Prostate gland (tissue), 2 donors: ENCODE data around the gene STAM.

ENCODE experiments used
- CTCF ChIP-seq, 4 experiments: fragments of 200-600 bp in 2 of 4; fragments of 450-650 bp in 2 of 4; sonication (generic) in 2 of 4; IDR thresholded peaks; 1 replicate in 3 of 4; 2 replicates in 1 of 4; pipeline ENCODE4 v1.5.1; 2016 to 2019; ENCODE audit warnings: antibody characterized with exemption in 4 of 4, mild to moderate bottlenecking in 2 of 4, moderate library complexity in 2 of 4
- POLR2AphosphoS5 ChIP-seq: sonication (generic); formaldehyde crosslinking; IDR thresholded peaks from one replicate; pipeline ENCODE4 v1.6.1; 2017; ENCODE audit warnings: antibody characterized with exemption

GRCh38 chr10:17673471-17674061 lies 29.6 kb downstream of the STAM start:
- TF ChIP-seq POLR2AphosphoS5 (no peak), CTCF (IDR thresholded peaks at IDR 0.05) (no peak)
